SIG-M5 treated with dmso at 0.1 percent for 504 hours (cell line): Measurements from ENCODE around the gene DSG4.
"Not testable (repeated sequence)": the region's sequence is repeated elsewhere in the genome, so short reads cannot be mapped to it uniquely, and the experiment has no call there.

Experiments used
- DNase-seq: peaks from one replicate; lab custom pipeline; 2025; ENCODE audit not compliant: unreplicated experiment; lab: John Stamatoyannopoulos, UW

DSG4 gene

GRCh38 chr18:31376477-31376876, at the start of gene DSG4:
Gene DSG4, plus strand, starts transcription at chr18:31376777. Its CDS starts 135 bp downstream, at chr18:31376912.
- DNase-seq: no peak

GRCh38 chr18:31329787-31330438, 46.7 kb upstream of the DSG4 start:
- no peak for DNase-seq

GRCh38 chr18:31343454-31343853, 33.1 kb upstream of the DSG4 start:
- DNase-seq: no peak

GRCh38 chr18:31353336-31353735, 23.2 kb upstream of the DSG4 start:
- not testable (repeated sequence) for DNase-seq

- no peak for DNase-seq
Observed at GRCh38 chr18:31354990-31355389, 21.6 kb upstream of the DSG4 start.

- no peak for DNase-seq
Observed at GRCh38 chr18:31356025-31356424, 20.6 kb upstream of the DSG4 start.

GRCh38 chr18:31364190-31364589, 12.4 kb upstream of the DSG4 start:
- DNase-seq: no peak

- DNase-seq: no peak
Observed at GRCh38 chr18:31369478-31369877, 7.1 kb upstream of the DSG4 start.

- no peak for DNase-seq
Observed at GRCh38 chr18:31371989-31372388, 4.6 kb upstream of the DSG4 start.

GRCh38 chr18:31373641-31374040, 2.9 kb upstream of the DSG4 start:
- no peak for DNase-seq

GRCh38 chr18:31380912-31381311, 4.3 kb downstream of the DSG4 start:
- no peak for DNase-seq

GRCh38 chr18:31382107-31382506, 5.5 kb downstream of the DSG4 start:
- no peak for DNase-seq

- DNase-seq: no peak
Observed at GRCh38 chr18:31386741-31387140, 10.2 kb downstream of the DSG4 start.

- DNase-seq: no peak
Observed at GRCh38 chr18:31393286-31393685, 16.7 kb downstream of the DSG4 start.

GRCh38 chr18:31396796-31397612, 20.4 kb downstream of the DSG4 start:
- DNase-seq: no peak

- no peak for DNase-seq
Observed at GRCh38 chr18:31398191-31398590, 21.6 kb downstream of the DSG4 start.

- no peak for DNase-seq
Observed at GRCh38 chr18:31399306-31400032, 22.9 kb downstream of the DSG4 start.

- no peak for DNase-seq
Observed at GRCh38 chr18:31401156-31402025, 24.8 kb downstream of the DSG4 start.

GRCh38 chr18:31402026-31402373, 25.4 kb downstream of the DSG4 start:
- DNase-seq: no peak

GRCh38 chr18:31403409-31403808, 26.8 kb downstream of the DSG4 start:
- no peak for DNase-seq

- no peak for DNase-seq
Observed at GRCh38 chr18:31407649-31408048, 31.1 kb downstream of the DSG4 start.
